C4-2B (cell line): Measurements from ENCODE around the gene NOTUM.

Experiments used
- H3K27ac ChIP-seq: fragments of 450-650 bp; 2 replicates; pipeline ENCODE4 v1.5.1; 2017
- CTCF ChIP-seq: fragments of 450-650 bp; conservative IDR thresholded peaks from 2 replicates; pipeline ENCODE4 v1.5.1; 2017; ENCODE audit warnings: mild to moderate bottlenecking
- ZFX ChIP-seq: fragments of 450-650 bp; IDR thresholded peaks from 2 replicates; pipeline ENCODE4 v1.6.1; 2017

The NOTUM gene

GRCh38 chr17:81978524-81979298 lies 17.7 kb upstream of the NOTUM start:
- TF ChIP-seq CTCF (no peak), ZFX (no peak)
- H3K27ac ChIP-seq, result peak overlapping the region; percentile 98

GRCh38 chr17:81977211-81977808 lies 16.3 kb upstream of the NOTUM start, which contains the start of gene ASPSCR1:
Gene ASPSCR1, plus strand, starts transcription at chr17:81977629. Its CDS starts 18 bp downstream, at chr17:81977647.
- peak within 1 kb of the TSS; percentile 98 for H3K27ac ChIP-seq
- TF ChIP-seq CTCF, result no peak
- no peak for TF ChIP-seq ZFX

- peak overlapping the region; percentile 98 for H3K27ac ChIP-seq
- no peak for TF ChIP-seq CTCF
- no peak; the same call in 1 of the 2 replicates for TF ChIP-seq ZFX
These were observed 15.6 kb upstream of the NOTUM start for GRCh38 chr17:81976332-81977210.

- TF ChIP-seq ZFX (no peak), CTCF (no peak)
These were observed 12.4 kb upstream of the NOTUM start for GRCh38 chr17:81973432-81973831.

GRCh38 chr17:81968850-81969812 lies 8.1 kb upstream of the NOTUM start:
- no peak overlapping the region for H3K27ac ChIP-seq
- no peak for TF ChIP-seq CTCF
- no peak for TF ChIP-seq ZFX

More at GRCh38 chr17:81973432-81973831, 12.4 kb upstream of the NOTUM start:
- no peak overlapping the region for H3K27ac ChIP-seq

DNA sequence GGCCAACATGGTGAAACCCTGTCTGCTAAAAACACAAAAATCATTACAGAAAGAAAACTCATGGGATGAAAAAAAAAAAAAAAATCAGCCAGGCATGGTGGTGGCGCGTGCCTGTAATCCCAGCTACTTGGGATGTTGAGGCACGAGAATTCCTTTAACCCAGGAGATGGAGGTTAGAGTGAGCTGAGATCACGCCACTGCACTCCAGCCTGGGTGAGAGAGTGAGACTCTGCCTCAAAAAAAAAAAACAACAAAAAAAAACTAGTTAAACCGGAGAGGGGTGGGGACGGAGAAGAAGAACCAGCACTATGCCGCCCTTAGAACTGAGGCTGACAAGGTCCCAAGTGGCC lies 7.4 kb upstream of the NOTUM start:
- H3K27ac ChIP-seq, result no peak overlapping the region
- TF ChIP-seq CTCF, result no peak
- no peak for TF ChIP-seq ZFX
